Adrenal gland (tissue), 19 donors: Measurements from ENCODE around the gene CCNB1IP1. TPM values are rescaled to one million over a fixed set of nuclear protein-coding genes. Genes with fewer than 3 reads are reported as not detected.

Source experiments
- DNase-seq, 7 donors: peaks; one replicate each; pipeline ENCODE4 v3.0.0-alpha.2; 2019 to 2020
- H3K27ac ChIP-seq, 5 donors: fragments of 200-600 bp; sonication (generic) in 4 of 5; 1 replicate in 3 of 5; 2 replicates in 2 of 5; pipeline versions ENCODE4 v1.5.1 to v1.8.0; 2016 to 2020; ENCODE audit warnings: mild to moderate bottlenecking in 1 of 5
- H3K27me3 ChIP-seq: fragments of 200-600 bp; 2 replicates; pipeline ENCODE4 v1.8.0; 2021
- H3K36me3 ChIP-seq, 2 donors: fragments of 200-600 bp; replicated peaks in 1 of 2; 1 replicate in 1 of 2; 2 replicates in 1 of 2; pipeline versions ENCODE4 v1.5.1 to v1.8.0; 2018 to 2022
- H3K4me1 ChIP-seq, 2 donors: fragments of 200-600 bp; replicated peaks in 1 of 2; 1 replicate in 1 of 2; 2 replicates in 1 of 2; pipeline versions ENCODE4 v1.5.1 to v1.8.0; 2018 to 2021
- H3K4me3 ChIP-seq, 4 donors: fragments of 200-600 bp; sonication (generic) in 3 of 4; one replicate each; pipeline ENCODE4 v1.5.1; 2016 to 2018
- H3K9me3 ChIP-seq, 3 donors: fragments of 200-600 bp; sonication (generic) in 1 of 3; replicated peaks in 1 of 3; 1 replicate in 2 of 3; 2 replicates in 1 of 3; pipeline versions ENCODE4 v1.5.1 to v1.8.0; 2016 to 2021
- CTCF ChIP-seq, 6 experiments: fragments of 450-650 bp in 4 of 6; fragments of 200-600 bp in 2 of 6; sonication (generic) in 1 of 6; IDR thresholded peaks; 1 replicate in 5 of 6; 2 replicates in 1 of 6; pipeline versions ENCODE4 v1.5.1 to v1.8.0; 2016 to 2021; ENCODE audit warnings: antibody characterized with exemption in 6 of 6, mild to moderate bottlenecking in 2 of 6, moderate library complexity in 1 of 6
- POLR2A ChIP-seq, 2 donors: fragments of 450-650 bp; IDR thresholded peaks; one replicate each; pipeline ENCODE4 v1.6.1; 2017; ENCODE audit warnings: antibody characterized with exemption in 2 of 2, mild to moderate bottlenecking in 2 of 2, moderate library complexity in 1 of 2
- WGBS, 4 donors: extraction: QIAGEN DNeasy Blood & Tissue Kit in 2 of 4; methylation state at CpG; one replicate each; pipeline versions ENCODE4 v1.1.5 to v1.1.7; 2013 to 2017; 5-methylcytosine and 5-hydroxymethylcytosine counted together
- intact Hi-C, 2 donors: fragments of 100-400 bp; cut with DNase I; formaldehyde crosslinking; loops; one replicate each; pipeline versions ENCODE4 v1.14.1 to v1.15.0; 2022 to 2023
- long read RNA-seq, 10 donors: library from polyadenylated mRNA in 3 of 10; unstranded in 2 of 10; stranded (forward) in 1 of 10; transcript quantifications; one replicate each; pipeline ENCODE4 v2.0.0 and lab custom pipeline, GENCODE V29; 2021 to 2026
- polyA plus RNA-seq, 3 donors: library from polyadenylated mRNA; stranded (reverse); fragments of 200-250 nt in 2 of 3; fragments of 350-450 nt in 1 of 3; fragmentation: Illumina TruSeq in 1 of 3; extraction: RNeasy Lipid Tissue Mini Kit (QIAGEN cat#74804) in 1 of 3; gene quantifications; one replicate each; pipeline ENCODE4 v1.2.3, GENCODE V29; 2013 to 2014
- total RNA-seq, 9 donors: library from RNA; depleted of rRNA in 4 of 9; stranded (reverse); fragments of >200 nt in 4 of 9; fragments of 120-200 nt in 1 of 9; fragmentation: NEBNext Ultra II Directional in 1 of 9; extraction: Animal tissue kit (Norgen Biotek cat#: 25700) in 1 of 9; gene quantifications; one replicate each; pipeline versions ENCODE4 v1.1.0 to v1.2.4, GENCODE V29; 2013 to 2023
- donor health status: healthy with polysubstance abuse.
- donor health status: Bipolar disorder and iron deficiency.
- donor health status: DM: yes; HTN: yes; CAD: no.
- donor health status: DM: no; HTN: no; CAD: no.
- donor health status: DM: no; HTN: no; CAD: no.
- donor health status: DM: yes; HTN: yes; CAD: no.

Gene CCNB1IP1
- total RNA-seq (10 to 100 TPM; 16.8 to 42.7 (median 31.8) TPM), polyA plus RNA-seq (10 to 100 TPM; 21.2 to 62.5 (median 41.9) TPM)
- long read RNA-seq, donor 1, transcript CCNB1IP1-202 (7 exons, 1,479 nt), result major isoform, 5 of 13 reads
- long read RNA-seq, donor 1, partial matches to known transcripts, result 8 of 13 reads
- long read RNA-seq, donor 1, other reads (novel, unspliced or antisense), result 0 of 13 reads
- long read RNA-seq, donor 2, transcript CCNB1IP1-202 (7 exons, 1,479 nt), result major isoform, 10 of 11 reads
- long read RNA-seq, donor 2, partial matches to known transcripts, result 0 of 11 reads
- long read RNA-seq, donor 2, other reads (novel, unspliced or antisense), result 0 of 11 reads
- long read RNA-seq, donor 3, partial matches to known transcripts, result 0 of 1 reads
- long read RNA-seq, donor 3, other reads (novel, unspliced or antisense), result 0 of 1 reads
- long read RNA-seq, donor 4, transcript CCNB1IP1-202 (7 exons, 1,479 nt), result major isoform, 8 of 12 reads
- long read RNA-seq, donor 4, partial matches to known transcripts, result 2 of 12 reads
- long read RNA-seq, donor 4, other reads (novel, unspliced or antisense), result 1 of 12 reads
- long read RNA-seq, donor 5, partial matches to known transcripts, result 1 of 7 reads
- long read RNA-seq, donor 5, other reads (novel, unspliced or antisense), result 2 of 7 reads
- long read RNA-seq, donor 6, transcript CCNB1IP1-202 (7 exons, 1,479 nt), result major isoform, 7 of 9 reads
- long read RNA-seq, donor 6, partial matches to known transcripts, result 2 of 9 reads
- long read RNA-seq, donor 6, other reads (novel, unspliced or antisense), result 0 of 9 reads
- long read RNA-seq, donor 7, partial matches to known transcripts, result 0 of 2 reads
- long read RNA-seq, donor 7, other reads (novel, unspliced or antisense), result 0 of 2 reads
- long read RNA-seq, donor 8, transcript CCNB1IP1-202 (7 exons, 1,479 nt), result major isoform, 7 of 22 reads
- long read RNA-seq, donor 8, partial matches to known transcripts, result 14 of 22 reads
- long read RNA-seq, donor 8, other reads (novel, unspliced or antisense), result 0 of 22 reads
- long read RNA-seq, donor 9, partial matches to known transcripts, result 0 of 1 reads
- long read RNA-seq, donor 9, other reads (novel, unspliced or antisense), result 0 of 1 reads
- long read RNA-seq, donor 10, result 0 reads

GRCh38 chr14:20332788-20333493, at the start of gene CCNB1IP1:
Gene CCNB1IP1 (minus strand): TSS chr14:20333279. CDS start chr14:20316523, 16,756 bp downstream.
- DNase-seq, result peak; percentile 54 to 77 (median 63)
- Histone ChIP-seq H3K27ac (peak within 1 kb of the TSS; percentile 73 to 92 (median 81)), H3K9me3 (no peaks in the 10 kb centered on the region), H3K36me3 (no peaks in the 10 kb centered on the region), H3K4me1 (peaks cover 8 to 18% of the 10 kb centered on the region in 2 donors), H3K4me3 (peak within 1 kb of the TSS; percentile 2 to 84 (median 66)), H3K27me3 (no peaks in the 10 kb centered on the region)
- TF ChIP-seq CTCF (IDR thresholded peaks at IDR 0.05), result peak in 1 of 6 experiments; percentile 4
- TF ChIP-seq POLR2A (IDR thresholded peaks at IDR 0.05), result peak in 1 of 2 donors; percentile 43
- 0 to 2% (median 0%) methylated on average over 15 to 19 of the region's 19 CpGs for WGBS, 4 donors
- intact Hi-C loops, result no loop called here

GRCh38 chr14:20382526-20382925, 49.4 kb upstream of the CCNB1IP1 start:
- Histone ChIP-seq H3K9me3 (no peaks in the 10 kb centered on the region), H3K27ac (no peak overlapping the region), H3K4me3 (no peak overlapping the region), H3K27me3 (no peaks in the 10 kb centered on the region), H3K36me3 (peaks cover 0 to 97% of the 10 kb centered on the region in 2 donors), H3K4me1 (no peaks in the 10 kb centered on the region)
- WGBS, 4 donors, result 91 to 96% (median 96%) methylated on average over 9 to 12 of the region's 12 CpGs
- DNase-seq, result no peak
- intact Hi-C loops, result no loop called here
- no peak for TF ChIP-seq CTCF (IDR thresholded peaks at IDR 0.05)
- no peak for TF ChIP-seq POLR2A (IDR thresholded peaks at IDR 0.05)

- intact Hi-C loops, result no loop called here
- WGBS, 4 donors, result 69 to 90% (median 85%) methylated on average over 3 to 7 of the region's 7 CpGs
- H3K4me1 ChIP-seq, result no peaks in the 10 kb centered on the region
- no peak overlapping the region for H3K4me3 ChIP-seq
- no peak overlapping the region for H3K27ac ChIP-seq
- no peak for DNase-seq
- peaks cover 0 to 100% of the 10 kb centered on the region in 2 donors for H3K36me3 ChIP-seq
- TF ChIP-seq POLR2A (IDR thresholded peaks at IDR 0.05), result no peak
- no peak for TF ChIP-seq CTCF (IDR thresholded peaks at IDR 0.05)
- H3K9me3 ChIP-seq, result no peaks in the 10 kb centered on the region
- no peaks in the 10 kb centered on the region for H3K27me3 ChIP-seq
These were observed 48.3 kb upstream of the CCNB1IP1 start for GRCh38 chr14:20381341-20381740.
